Activated naive CD8-positive, alpha-beta T cell treated with anti-CD3 and anti-CD28 coated beads, Interleukin-2, amount 50 U/mL, for 16 hours (primary cell): ENCODE data around the gene CHRNG.

Source experiments
- DNase-seq: peaks from one replicate; pipeline ENCODE4 v3.0.0-alpha.2; 2020; ENCODE audit warnings: low read depth, low spot score

The CHRNG gene

GRCh38 chr2:232539298-232540231 is at the start of gene CHRNG:
CHRNG (plus strand) TSS chr2:232539692; CDS start chr2:232539748, 56 bp downstream.
- no peak for DNase-seq

- no peak for DNase-seq
These were observed 49.0 kb upstream of the CHRNG start for GRCh38 chr2:232490221-232491138.

GRCh38 chr2:232491139-232491780 is 48.2 kb upstream of the CHRNG start:
- no peak for DNase-seq

GRCh38 chr2:232492236-232492848 is 47.1 kb upstream of the CHRNG start:
- no peak for DNase-seq

- DNase-seq = no peak
These were observed 46.4 kb upstream of the CHRNG start for GRCh38 chr2:232492963-232493700.

GRCh38 chr2:232493701-232494474 is 45.6 kb upstream of the CHRNG start:
- DNase-seq = no peak

GRCh38 chr2:232494542-232494941 is 45.0 kb upstream of the CHRNG start:
- no peak for DNase-seq

- DNase-seq = no peak
These were observed 44.2 kb upstream of the CHRNG start for GRCh38 chr2:232495292-232495691.

GRCh38 chr2:232496501-232497270 is 42.8 kb upstream of the CHRNG start:
- DNase-seq = no peak

GRCh38 chr2:232497348-232497747 is 42.1 kb upstream of the CHRNG start:
- DNase-seq = no peak

- DNase-seq = no peak
These were observed 41.0 kb upstream of the CHRNG start for GRCh38 chr2:232498452-232498851.

- DNase-seq = no peak
These were observed 38.1 kb upstream of the CHRNG start for GRCh38 chr2:232501331-232501771.

- DNase-seq = no peak
These were observed 37.6 kb upstream of the CHRNG start for GRCh38 chr2:232501794-232502390.

GRCh38 chr2:232502511-232502910 is 37.0 kb upstream of the CHRNG start:
- no peak for DNase-seq

GRCh38 chr2:232502911-232503808 is 36.3 kb upstream of the CHRNG start:
- no peak for DNase-seq

GRCh38 chr2:232503809-232504323 is 35.6 kb upstream of the CHRNG start:
- DNase-seq = no peak

- DNase-seq = no peak
These were observed 35.1 kb upstream of the CHRNG start for GRCh38 chr2:232504438-232504837.
